IPS-18c (cell line): ENCODE measurements around the gene YPEL4.

ENCODE experiments used
- H3K4me3 ChIP-seq: 2 replicates; pipeline ENCODE4 v1.7.0; 2013; ENCODE audit warnings: low read depth, mild to moderate bottlenecking, low read length, moderate library complexity; ENCODE audit not compliant: insufficient read depth
- H3K9me3 ChIP-seq: one replicate; pipeline ENCODE4 v1.6.1; 2013; ENCODE audit warnings: mild to moderate bottlenecking, low read length, moderate library complexity; ENCODE audit not compliant: control insufficient read depth, insufficient read depth

Gene YPEL4

GRCh38 chr11:57640068-57640800, 9.5 kb downstream of the YPEL4 start:
- Histone ChIP-seq H3K4me3 (peak overlapping the region; percentile 66), H3K9me3 (no peaks in the 10 kb centered on the region)

GRCh38 chr11:57639321-57640067, 10.2 kb downstream of the YPEL4 start:
- H3K9me3 ChIP-seq, result no peaks in the 10 kb centered on the region
- peak overlapping the region; percentile 71 for H3K4me3 ChIP-seq

- Histone ChIP-seq H3K4me3 (peak overlapping the region; percentile 71), H3K9me3 (no peaks in the 10 kb centered on the region)
These were observed 10.8 kb downstream of the YPEL4 start for GRCh38 chr11:57638811-57639320.

GRCh38 chr11:57638005-57638781, 11.5 kb downstream of the YPEL4 start:
- peak overlapping the region; percentile 71 for H3K4me3 ChIP-seq

GRCh38 chr11:57637626-57638004, 12.1 kb downstream of the YPEL4 start:
- Histone ChIP-seq H3K9me3 (no peaks in the 10 kb centered on the region), H3K4me3 (peak overlapping the region; percentile 21)

More at GRCh38 chr11:57638005-57638781, 11.5 kb downstream of the YPEL4 start:
- H3K9me3 ChIP-seq, result no peaks in the 10 kb centered on the region

GRCh38 chr11:57635246-57635645, 14.5 kb downstream of the YPEL4 start:
- no peaks in the 10 kb centered on the region for H3K9me3 ChIP-seq
- no peak overlapping the region for H3K4me3 ChIP-seq

- no peaks in the 10 kb centered on the region for H3K9me3 ChIP-seq
- H3K4me3 ChIP-seq, result no peak overlapping the region
These were observed 15.4 kb downstream of the YPEL4 start for GRCh38 chr11:57634311-57634710.

- Histone ChIP-seq H3K9me3 (no peaks in the 10 kb centered on the region), H3K4me3 (no peak overlapping the region)
These were observed 16.2 kb downstream of the YPEL4 start for GRCh38 chr11:57633394-57634070.

- Histone ChIP-seq H3K4me3 (no peak overlapping the region), H3K9me3 (no peaks in the 10 kb centered on the region)
These were observed 17.6 kb downstream of the YPEL4 start for GRCh38 chr11:57632116-57632515.

- Histone ChIP-seq H3K9me3 (no peaks in the 10 kb centered on the region), H3K4me3 (no peak overlapping the region)
These were observed 19.5 kb downstream of the YPEL4 start for GRCh38 chr11:57630171-57630570.

GRCh38 chr11:57626895-57627294, 22.8 kb downstream of the YPEL4 start:
- Histone ChIP-seq H3K4me3 (no peak overlapping the region), H3K9me3 (no peaks in the 10 kb centered on the region)

GRCh38 chr11:57624864-57625263, 24.8 kb downstream of the YPEL4 start:
- peaks cover under 1% of the 10 kb centered on the region for H3K9me3 ChIP-seq
- H3K4me3 ChIP-seq, result no peak overlapping the region

- H3K4me3 ChIP-seq, result no peak overlapping the region
These were observed 27.4 kb downstream of the YPEL4 start for GRCh38 chr11:57622263-57622662.

GRCh38 chr11:57620467-57620866, 29.2 kb downstream of the YPEL4 start:
- Histone ChIP-seq H3K9me3 (peaks cover 5% of the 10 kb centered on the region), H3K4me3 (no peak overlapping the region)

More at GRCh38 chr11:57622263-57622662, 27.4 kb downstream of the YPEL4 start:
- peaks cover 5% of the 10 kb centered on the region for H3K9me3 ChIP-seq

- Histone ChIP-seq H3K4me3 (no peak overlapping the region), H3K9me3 (peaks cover 5% of the 10 kb centered on the region)
These were observed 30.4 kb downstream of the YPEL4 start for GRCh38 chr11:57619331-57619730.

GRCh38 chr11:57618438-57618837, 31.3 kb downstream of the YPEL4 start:
- Histone ChIP-seq H3K9me3 (peaks cover 5% of the 10 kb centered on the region), H3K4me3 (no peak overlapping the region)

- Histone ChIP-seq H3K9me3 (peaks cover 5% of the 10 kb centered on the region), H3K4me3 (no peak overlapping the region)
These were observed 33.1 kb downstream of the YPEL4 start for GRCh38 chr11:57616595-57616994.
